H1 (cell line): Measurements from ENCODE around the gene ERMARD. TPM values are rescaled to one million over a fixed set of nuclear protein-coding genes. Genes with fewer than 3 reads are reported as not detected.

Experiments
- CTCF ChIA-PET: fragments of 300-600 bp; sonication (Branson Sonifier 250); formaldehyde crosslinking; loops from one replicate; lab custom pipeline; 2021; ENCODE audit not compliant: partially characterized antibody; lab: Charles Lee
- POLR2A ChIA-PET: fragments of 300-600 bp; sonication (Branson Sonifier 250); formaldehyde crosslinking; loops from one replicate; lab custom pipeline; 2021; ENCODE audit warnings: inconsistent platforms; ENCODE audit not compliant: partially characterized antibody; lab: Charles Lee
- DNase-seq, 2 experiments: peaks; one replicate each; pipeline versions ENCODE4 v3.0.0 to v3.0.0-alpha.2; 2010 to 2022; ENCODE audit warnings: low spot score in 2 of 2, low read depth in 1 of 2, mixed read lengths in 1 of 2
- FAIRE-seq: peaks from 2 replicates; lab custom pipeline; 2011; peaks lifted over from hg19 to GRCh38; lab: Jason Lieb, UNC
- H2AFZ ChIP-seq: 2 replicates; pipeline ENCODE4 v1.8.1; 2012; ENCODE audit warnings: low read length, inconsistent platforms
- H2AK5ac ChIP-seq: 2 replicates; pipeline ENCODE4 v1.6.1; 2013; ENCODE audit warnings: low read depth, low read length
- H2BK120ac ChIP-seq: replicated peaks from 2 replicates; pipeline ENCODE3; 2013; ENCODE audit warnings: low read depth, low read length, inconsistent platforms
- H2BK12ac ChIP-seq: 2 replicates; pipeline ENCODE4 v1.6.1; 2013; ENCODE audit warnings: low read depth, low read length
- H2BK15ac ChIP-seq: 2 replicates; pipeline ENCODE4 v1.6.1; 2013; ENCODE audit warnings: low read length
- H2BK20ac ChIP-seq: 2 replicates; pipeline ENCODE4 v1.6.1; 2013; ENCODE audit warnings: low read length
- H2BK5ac ChIP-seq: 2 replicates; pipeline ENCODE4 v1.6.1; 2013; ENCODE audit warnings: low read depth, low read length
- H3K14ac ChIP-seq: 2 replicates; pipeline ENCODE4 v1.6.1; 2013; ENCODE audit warnings: inconsistent platforms; ENCODE audit not compliant: insufficient read length
- H3K18ac ChIP-seq: 2 replicates; pipeline ENCODE4 v1.6.1; 2013; ENCODE audit warnings: low read length; ENCODE audit errors: extremely low read depth
- H3K23ac ChIP-seq: 2 replicates; pipeline ENCODE4 v1.6.1; 2013; ENCODE audit warnings: inconsistent platforms; ENCODE audit not compliant: insufficient read length
- H3K23me2 ChIP-seq: 2 replicates; pipeline ENCODE4 v1.6.1; 2013; ENCODE audit warnings: low read depth, low read length
- H3K27ac ChIP-seq: 2 replicates; pipeline ENCODE4 v1.6.1; 2011; ENCODE audit warnings: low read depth, low read length, inconsistent platforms
- H3K27me3 ChIP-seq, 4 experiments: replicated peaks in 1 of 4; 1 replicate in 1 of 4; 2 replicates in 3 of 4; pipeline versions ENCODE4 v1.6.1 to v1.8.1; 2011 to 2013; ENCODE audit warnings: low read length in 3 of 4, mild to moderate bottlenecking in 3 of 4, inconsistent platforms in 2 of 4, mixed read lengths in 2 of 4, moderate library complexity in 1 of 4; ENCODE audit not compliant: control insufficient read depth in 3 of 4, insufficient read depth in 3 of 4; ENCODE audit errors: extremely low read depth in 1 of 4
- H3K36me3 ChIP-seq, 4 experiments: 2 replicates each; pipeline versions ENCODE4 v1.6.1 to v1.8.1; 2011 to 2013; ENCODE audit warnings: mild to moderate bottlenecking in 4 of 4, low read length in 3 of 4, moderate library complexity in 2 of 4, control low read depth in 1 of 4, inconsistent platforms in 1 of 4; ENCODE audit not compliant: insufficient read depth in 4 of 4, control insufficient read depth in 2 of 4
- H3K4ac ChIP-seq: replicated peaks from 2 replicates; pipeline ENCODE3; 2013; ENCODE audit warnings: low read length, low read depth, mixed read lengths, inconsistent platforms; ENCODE audit not compliant: insufficient read length
- H3K4me1 ChIP-seq, 4 experiments: replicated peaks in 1 of 4; 1 replicate in 1 of 4; 2 replicates in 3 of 4; pipeline versions ENCODE4 v1.6.1 to v1.8.1; 2011 to 2013; ENCODE audit warnings: low read length in 3 of 4, inconsistent platforms in 2 of 4, mixed read lengths in 1 of 4; ENCODE audit not compliant: insufficient read depth in 4 of 4, control insufficient read depth in 3 of 4
- H3K4me2 ChIP-seq, 2 experiments: 2 replicates each; pipeline versions ENCODE4 v1.6.1 to v1.8.1; 2011 to 2013; ENCODE audit warnings: low read depth in 2 of 2, low read length in 2 of 2, control low read depth in 1 of 2, inconsistent platforms in 1 of 2, mild to moderate bottlenecking in 1 of 2; ENCODE audit not compliant: insufficient read depth in 1 of 2
- H3K4me3 ChIP-seq, 4 experiments: fragments of 200-600, 300-600 bp in 1 of 4; sonication (generic), shearing (Covaris generic), sonication (Bioruptor Twin) in 1 of 4; 2 replicates each; pipeline versions ENCODE4 v1.5.1 to v1.8.1; 2011 to 2016; ENCODE audit warnings: low read length in 4 of 4, low read depth in 3 of 4, control low read depth in 2 of 4, inconsistent platforms in 2 of 4, mild to moderate bottlenecking in 2 of 4, mixed read lengths in 1 of 4, moderate library complexity in 1 of 4; ENCODE audit not compliant: insufficient read depth in 2 of 4; ENCODE audit errors: extremely low read depth in 1 of 4
- H3K56ac ChIP-seq: replicated peaks from 2 replicates; pipeline ENCODE3; 2013; ENCODE audit warnings: low read depth, mild to moderate bottlenecking, mixed read lengths, low read length, inconsistent platforms; ENCODE audit not compliant: insufficient read length
- H3K79me1 ChIP-seq: 2 replicates; pipeline ENCODE4 v1.6.1; 2013; ENCODE audit warnings: low read depth, low read length, control low read depth
- H3K79me2 ChIP-seq, 2 experiments: 2 replicates each; pipeline versions ENCODE4 v1.6.1 to v1.8.1; 2012 to 2013; ENCODE audit warnings: low read length in 2 of 2, mild to moderate bottlenecking in 2 of 2, inconsistent platforms in 1 of 2; ENCODE audit not compliant: insufficient read depth in 2 of 2, control insufficient read depth in 1 of 2
- H3K9ac ChIP-seq, 4 experiments: replicated peaks in 1 of 4; 1 replicate in 1 of 4; 2 replicates in 3 of 4; pipeline versions ENCODE4 v1.6.1 to v1.8.1; 2011 to 2013; ENCODE audit warnings: low read depth in 3 of 4, low read length in 3 of 4, control low read depth in 2 of 4, mild to moderate bottlenecking in 2 of 4, moderate library complexity in 2 of 4, inconsistent platforms in 1 of 4; ENCODE audit errors: extremely low read depth in 1 of 4
- H3K9me3 ChIP-seq, 2 experiments: 2 replicates each; pipeline versions ENCODE4 v1.6.1 to v1.8.1; 2012 to 2013; ENCODE audit warnings: mild to moderate bottlenecking in 2 of 2, moderate library complexity in 2 of 2, control low read depth in 1 of 2, inconsistent platforms in 1 of 2, low read depth in 1 of 2, low read length in 1 of 2, mixed read lengths in 1 of 2; ENCODE audit not compliant: insufficient read depth in 2 of 2
- H4K20me1 ChIP-seq, 2 experiments: replicated peaks in 1 of 2; 2 replicates each; pipeline versions ENCODE3 to v1.8.1; 2011 to 2013; ENCODE audit warnings: inconsistent platforms in 2 of 2, low read length in 2 of 2, mild to moderate bottlenecking in 1 of 2; ENCODE audit not compliant: insufficient read depth in 2 of 2, control insufficient read depth in 1 of 2
- H4K5ac ChIP-seq: 2 replicates; pipeline ENCODE4 v1.6.1; 2013; ENCODE audit warnings: low read length, low read depth, mixed read lengths, inconsistent platforms; ENCODE audit not compliant: insufficient read length
- H4K8ac ChIP-seq: 2 replicates; pipeline ENCODE4 v1.8.0; 2013; ENCODE audit warnings: mild to moderate bottlenecking, moderate library complexity, low read length, inconsistent platforms; ENCODE audit not compliant: insufficient read depth; ENCODE audit errors: extremely low read depth
- H4K91ac ChIP-seq: replicated peaks from 2 replicates; pipeline ENCODE3; 2013; ENCODE audit warnings: low read length, mixed read lengths, inconsistent platforms; ENCODE audit not compliant: insufficient read length
- BCL11A ChIP-seq, 2 experiments: IDR thresholded peaks; one replicate each; pipeline ENCODE4 v1.6.1; 2011; ENCODE audit warnings: low read depth in 2 of 2, low read length in 2 of 2, mild to moderate bottlenecking in 2 of 2
- CBX8 ChIP-seq: fragments of 300-800, 300-1000 bp; sonication (generic); IDR thresholded peaks from 2 replicates; pipeline ENCODE4 v1.7.1; 2016; ENCODE audit warnings: low read depth, low read length, borderline replicate concordance
- CTBP2 ChIP-seq: IDR thresholded peaks from 2 replicates; pipeline ENCODE4 v1.7.0; 2011; ENCODE audit warnings: borderline replicate concordance, mild to moderate bottlenecking, moderate library complexity, mixed read lengths, low read length; ENCODE audit not compliant: insufficient read depth, insufficient read length
- MAFK ChIP-seq: IDR thresholded peaks from 2 replicates; pipeline ENCODE4 v1.6.1; 2012; ENCODE audit warnings: low read depth, mild to moderate bottlenecking, improper control_type of control experiment, low read length
- MAX ChIP-seq: IDR thresholded peaks from 2 replicates; pipeline ENCODE4 v1.6.1; 2012; ENCODE audit warnings: inconsistent platforms
- RNF2 ChIP-seq: fragments of 200-900, 300-1000 bp; sonication (generic); IDR thresholded peaks from 2 replicates; pipeline ENCODE4 v1.7.1; 2016; ENCODE audit warnings: borderline replicate concordance, low read depth, mild to moderate bottlenecking, antibody characterized with exemption, low read length; ENCODE audit not compliant: poor library complexity, severe bottlenecking; ENCODE audit errors: missing control alignments
- SAP30 ChIP-seq: fragments of 300-600 bp; sonication (generic); IDR thresholded peaks from 2 replicates; pipeline ENCODE4 v1.7.1; 2012; ENCODE audit warnings: low read length, moderate library complexity, mild to moderate bottlenecking, inconsistent platforms; ENCODE audit not compliant: insufficient read depth, insufficient replicate concordance
- SP2 ChIP-seq: IDR thresholded peaks from 2 replicates; pipeline ENCODE4 v1.6.1; 2012; ENCODE audit warnings: mild to moderate bottlenecking, low read length, inconsistent platforms
- TAF1 ChIP-seq: IDR thresholded peaks from 2 replicates; pipeline ENCODE4 v1.6.1; 2011; ENCODE audit warnings: mild to moderate bottlenecking, low read depth, low read length
- YY1 ChIP-seq: IDR thresholded peaks from 2 replicates; pipeline ENCODE4 v1.6.1; 2011; ENCODE audit warnings: low read depth, mild to moderate bottlenecking, low read length
- WGBS, 2 experiments: shearing (Covaris generic) in 1 of 2; methylation state at CpG; one replicate each; pipeline versions ENCODE4 v1.1.6 to v1.1.7; 2013 to 2015; ENCODE audit warnings: low lambda C conversion rate in 2 of 2, mixed read lengths in 2 of 2, inconsistent platforms in 1 of 2, low coverage in 1 of 2, missing lambda C conversion rate in 1 of 2; ENCODE audit not compliant: insufficient replicate concordance in 2 of 2, insufficient coverage in 1 of 2, insufficient read length in 1 of 2; ENCODE audit errors: extremely low coverage in 1 of 2, missing lambda C conversion rate in 1 of 2; 5-methylcytosine and 5-hydroxymethylcytosine counted together
- polyA plus RNA-seq, 7 experiments: library from polyadenylated mRNA; depleted of rRNA in 3 of 7; stranded (reverse) in 5 of 7; unstranded in 2 of 7; fragments of >200 nt in 5 of 7; fragments of 200-250 nt in 2 of 7; gene quantifications; 1 replicate in 5 of 7; 2 replicates in 1 of 7; 4 replicates in 1 of 7; pipeline versions ENCODE4 v1.2.1 to v1.2.3, GENCODE V29; 2011 to 2013; ENCODE audit warnings: missing spikeins in 2 of 7, mixed read lengths in 2 of 7
- total RNA-seq: library from RNA; stranded (reverse); fragmentation: NEBNext Ultra II Directional; extraction: Animal tissue kit (Norgen Biotek cat#: 25700); gene quantifications from 2 replicates; pipeline ENCODE4 v1.2.1, GENCODE V29; 2021

Gene ERMARD
- total and polyA plus RNA-seq, 2 of the 8 experiments (the other 6 are each of a cell fraction or from before 2014, with no cell fraction given) = 12.2 to 25.6 TPM

GRCh38 chr6:169807229-169807628 lies 55.8 kb downstream of the ERMARD start:
- TF ChIP-seq RNF2 (no peak), MAX (no peak), SP2 (no peak), SAP30 (no peak), CBX8 (no peak), BCL11A (IDR thresholded peaks at IDR 0.05; ENCODE audit: low read depth in 2 of 2, low read length in 2 of 2) (no peak), CTBP2 (no peak), MAFK (no peak), TAF1 (no peak), YY1 (no peak)
- TF ChIP-seq, all 59 proteins: peak for 0
- no peak overlapping the region for H2AFZ ChIP-seq
- H3K79me2 ChIP-seq = no peaks in the 10 kb centered on the region
- no peaks in the 10 kb centered on the region for H3K79me1 ChIP-seq
- no peak for FAIRE-seq
- no peak for DNase-seq
- no peak overlapping the region for H3K9ac ChIP-seq
- peaks cover 0 to 9% (median 3%) of the 10 kb centered on the region in 4 experiments; a peak in 4 of 7 replicates for H3K4me1 ChIP-seq
- CTCF ChIA-PET = interaction anchor here (0.7 to 3.4 kb wide), 8 partner anchors 11 to 111 kb away, joined by 3 to 21 read pairs (median 4); no protein-coding TSS in a partner anchor
- no peak overlapping the region for H3K56ac ChIP-seq
- H2BK20ac ChIP-seq = no peak overlapping the region
- H2BK15ac ChIP-seq = no peak overlapping the region
- H3K18ac ChIP-seq = no peak overlapping the region
- H4K5ac ChIP-seq = no peak overlapping the region
- POLR2A ChIA-PET = no interaction called here
- H3K9me3 ChIP-seq = no peaks in the 10 kb centered on the region
- no peak overlapping the region for H2AK5ac ChIP-seq
- H3K4me2 ChIP-seq = no peak overlapping the region
- no peak overlapping the region for H3K4ac ChIP-seq
- H4K91ac ChIP-seq = no peak overlapping the region
- H3K36me3 ChIP-seq = no peaks in the 10 kb centered on the region
- H3K23ac ChIP-seq = no peak overlapping the region
- WGBS, 2 experiments = 71% methylated on average over 1 of the region's 1 CpG; no CpG with 5 or more reads in 1 of the 2 experiments
- peaks cover 0 to 3% (median 1%) of the 10 kb centered on the region in 4 experiments; a peak in 2 of 7 replicates for H3K27me3 ChIP-seq
- no peak overlapping the region for H2BK12ac ChIP-seq
- H4K8ac ChIP-seq = no peak overlapping the region
- no peaks in the 10 kb centered on the region for H3K23me2 ChIP-seq
- no peaks in the 10 kb centered on the region for H4K20me1 ChIP-seq
- H3K27ac ChIP-seq = no peak overlapping the region
- H2BK5ac ChIP-seq = no peak overlapping the region
- no peak overlapping the region for H3K4me3 ChIP-seq
- no peak overlapping the region for H3K14ac ChIP-seq
- H2BK120ac ChIP-seq = no peak overlapping the region
